NCI-H187 treated with DMSO at 0.1 percent for 48 hours (cell line): Measurements from ENCODE around the gene PGBD5.

Source experiments
- DNase-seq: peaks from one replicate; lab custom pipeline; 2025; lab: John Stamatoyannopoulos, UW

The PGBD5 gene

GRCh38 chr1:230280054-230280795 is 145.9 kb downstream of the PGBD5 start:
- no peak for DNase-seq

- DNase-seq: no peak
These were observed 146.6 kb downstream of the PGBD5 start for GRCh38 chr1:230279583-230279945.

GRCh38 chr1:230278871-230279582 is 147.1 kb downstream of the PGBD5 start:
- DNase-seq: no peak

- no peak for DNase-seq
These were observed 147.8 kb downstream of the PGBD5 start for GRCh38 chr1:230278376-230278775.

GRCh38 chr1:230277201-230278025 is 148.7 kb downstream of the PGBD5 start:
- no peak for DNase-seq

- no peak for DNase-seq
These were observed 149.7 kb downstream of the PGBD5 start for GRCh38 chr1:230276401-230276800.

- DNase-seq: no peak
These were observed 151.9 kb downstream of the PGBD5 start for GRCh38 chr1:230274254-230274653.

GRCh38 chr1:230273141-230273710 is 152.9 kb downstream of the PGBD5 start:
- no peak for DNase-seq

GRCh38 chr1:230272557-230272956 is 153.6 kb downstream of the PGBD5 start:
- DNase-seq: no peak

GRCh38 chr1:230271300-230272035 is 154.7 kb downstream of the PGBD5 start:
- no peak for DNase-seq

- no peak for DNase-seq
These were observed 155.4 kb downstream of the PGBD5 start for GRCh38 chr1:230270559-230271281.

GRCh38 chr1:230270185-230270558 is 156.0 kb downstream of the PGBD5 start:
- no peak for DNase-seq

GRCh38 chr1:230268371-230269170 is 157.6 kb downstream of the PGBD5 start:
- no peak for DNase-seq

- no peak for DNase-seq
These were observed 158.6 kb downstream of the PGBD5 start for GRCh38 chr1:230267338-230268065.

- DNase-seq: no peak
These were observed 159.7 kb downstream of the PGBD5 start for GRCh38 chr1:230266456-230266855.

- no peak for DNase-seq
These were observed 160.7 kb downstream of the PGBD5 start for GRCh38 chr1:230265200-230266115.
